Panc1 (cell line): Measurements from ENCODE around the gene JPH3. TPM values are rescaled to one million over a fixed set of nuclear protein-coding genes. Genes with fewer than 3 reads are reported as not detected.

Experiments
- ATAC-seq: fragments of 200-7000 bp; cut with Tn5 transposase; 2 replicates; pipeline ENCODE4 v1.9.1; 2020; ENCODE audit warnings: mild to moderate bottlenecking, moderate library complexity
- BruUV-seq: library from RNA; stranded (reverse); fragments of 400-500 nt; replicated peaks from 2 replicates; lab custom pipeline; 2021; lab: Mats Ljungman, UMichigan
- CTCF ChIA-PET: fragments of 300-600 bp; sonication (Branson Sonifier 250); formaldehyde crosslinking; loops from one replicate; lab custom pipeline; 2022; ENCODE audit warnings: antibody characterized with exemption; lab: Charles Lee
- POLR2A ChIA-PET: fragments of 300-600 bp; sonication (Branson Sonifier 250); formaldehyde crosslinking; loops from one replicate; lab custom pipeline; 2022; ENCODE audit warnings: antibody characterized with exemption; lab: Charles Lee
- DNase-seq: peaks from one replicate; pipeline ENCODE4 v3.0.0-alpha.2; 2010; ENCODE audit warnings: low read depth, low spot score
- H3K27ac ChIP-seq: 2 replicates; pipeline ENCODE4 v1.5.1; 2011; ENCODE audit warnings: mild to moderate bottlenecking, low read length, inconsistent platforms
- H3K27me3 ChIP-seq: fragments of 200-500 bp; sonication (Bioruptor generic); 2 replicates; pipeline ENCODE4 v1.6.0; 2014; ENCODE audit warnings: low read length, inconsistent platforms; ENCODE audit not compliant: control insufficient read depth, insufficient read depth
- H3K36me3 ChIP-seq: fragments of 200-500 bp; sonication (Bioruptor generic); 2 replicates; pipeline ENCODE4 v1.5.1; 2014; ENCODE audit warnings: inconsistent platforms, mild to moderate bottlenecking, low read length, moderate library complexity; ENCODE audit not compliant: control insufficient read depth, insufficient read depth
- H3K4me1 ChIP-seq: 2 replicates; pipeline ENCODE4 v1.5.1; 2011; ENCODE audit warnings: inconsistent platforms, mild to moderate bottlenecking, low read length, moderate library complexity; ENCODE audit not compliant: control insufficient read depth, insufficient read depth
- H3K4me3 ChIP-seq, 2 experiments: 2 replicates each; pipeline ENCODE4 v1.5.1; 2011 to 2012; ENCODE audit warnings: low read depth in 2 of 2, low read length in 2 of 2, mild to moderate bottlenecking in 2 of 2, inconsistent platforms in 1 of 2, moderate library complexity in 1 of 2
- H3K9me3 ChIP-seq: fragments of 200-500 bp; sonication (Bioruptor generic); 2 replicates; pipeline ENCODE4 v1.5.1; 2014; ENCODE audit warnings: low read depth, mild to moderate bottlenecking, inconsistent platforms, low read length, moderate library complexity; ENCODE audit not compliant: control insufficient read depth, insufficient read depth
- CTCF ChIP-seq: fragments of 450-650 bp; IDR thresholded peaks from 2 replicates; pipeline ENCODE4 v1.5.1; 2017; ENCODE audit warnings: mild to moderate bottlenecking
- POLR2AphosphoS5 ChIP-seq: IDR thresholded peaks from 2 replicates; pipeline ENCODE4 v1.6.1; 2012; ENCODE audit warnings: mild to moderate bottlenecking, low read depth, low read length, moderate library complexity
- REST ChIP-seq, 2 experiments: IDR thresholded peaks; 2 replicates each; pipeline ENCODE4 v1.6.1; 2011 to 2012; ENCODE audit warnings: low read depth in 2 of 2, control low read depth in 1 of 2, low read length in 1 of 2, mild to moderate bottlenecking in 1 of 2, moderate library complexity in 1 of 2; ENCODE audit not compliant: insufficient read depth in 1 of 2
- SIN3A ChIP-seq: IDR thresholded peaks from 2 replicates; pipeline ENCODE4 v1.6.1; 2012; ENCODE audit warnings: low read depth, mild to moderate bottlenecking, low read length, moderate library complexity, borderline replicate concordance; ENCODE audit not compliant: insufficient read depth
- TCF7L2 ChIP-seq: IDR thresholded peaks from 2 replicates; pipeline ENCODE4 v1.6.1; 2011; ENCODE audit warnings: mild to moderate bottlenecking, low read depth, low read length, inconsistent platforms
- in situ Hi-C: cut with HindIII; loops from 2 replicates; pipeline ENCODE4 v1.10.0; 2016; ENCODE audit warnings: low sequenced_read_pairs, low pct_unique_long_range_greater_than_20kb
- intact Hi-C: fragments of 100-400 bp; cut with micrococcal nuclease; formaldehyde crosslinking; loops from one replicate; pipeline ENCODE4 v1.10.0; 2022; ENCODE audit not compliant: unreplicated experiment
- total RNA-seq: library from RNA; stranded (reverse); gene quantifications from one replicate; pipeline ENCODE4 v1.2.1, GENCODE V29; 2021; ENCODE audit not compliant: unreplicated experiment

JPH3 gene
- total RNA-seq, 1 experiment from 2014 or later = 1.2 TPM

- no peak for DNase-seq
- BruUV-seq = no TSS peak
- TF ChIP-seq TCF7L2 (no peak), REST (IDR thresholded peaks at IDR 0.05; ENCODE audit: insufficient read depth in 1 of 2, low read depth in 2 of 2, low read length in 1 of 2) (peak; percentile 95 to 98)
- Histone ChIP-seq H3K36me3 (no peaks in the 10 kb centered on the region), H3K9me3 (no peaks in the 10 kb centered on the region), H3K27me3 (no peaks in the 10 kb centered on the region), H3K4me3 (no peak overlapping the region), H3K4me1 (no peaks in the 10 kb centered on the region), H3K27ac (no peak overlapping the region)
- intact Hi-C loops (no loop called here), in situ Hi-C loops (no loop called here)
- CTCF ChIA-PET = no interaction called here
- no peak for ATAC-seq
- POLR2A ChIA-PET = no interaction called here
Measured at GRCh38 chr16:87608400-87608985, 6.2 kb downstream of the JPH3 start.

GRCh38 chr16:87610026-87610425, 7.7 kb downstream of the JPH3 start:
- ChIA-PET POLR2A (no interaction called here), CTCF (no interaction called here)
- Histone ChIP-seq H3K9me3 (no peaks in the 10 kb centered on the region), H3K4me3 (no peak overlapping the region), H3K27ac (no peak overlapping the region), H3K27me3 (no peaks in the 10 kb centered on the region), H3K36me3 (no peaks in the 10 kb centered on the region), H3K4me1 (no peaks in the 10 kb centered on the region)
- in situ Hi-C loops (no loop called here), intact Hi-C loops (no loop called here)
- no peak for ATAC-seq
- BruUV-seq = no TSS peak
- TF ChIP-seq POLR2AphosphoS5 (no peak), CTCF (no peak), REST (IDR thresholded peaks at IDR 0.05; ENCODE audit: insufficient read depth in 1 of 2, low read depth in 2 of 2, low read length in 1 of 2) (no peak; a peak in 1 of 4 replicates), TCF7L2 (no peak), SIN3A (no peak)
- no peak for DNase-seq
